DND-41 (cell line): ENCODE data around the gene SLC6A9.

ENCODE experiments used
- ATAC-seq: fragments of 200-7000 bp; cut with Tn5 transposase; 3 replicates; pipeline ENCODE4 v1.9.1; 2021; ENCODE audit warnings: low read depth; ENCODE audit not compliant: insufficient read depth
- DNase-seq: peaks from one replicate; pipeline ENCODE4 v3.0.0-alpha.2; 2020
- H2AFZ ChIP-seq: 2 replicates; pipeline ENCODE4 v1.6.0; 2012; ENCODE audit warnings: low read depth, low read length
- H3K27ac ChIP-seq: 2 replicates; pipeline ENCODE4 v1.5.1; 2012; ENCODE audit warnings: low read length, inconsistent platforms
- H3K27me3 ChIP-seq: fragments of 200-600 bp; sonication (generic); 2 replicates; pipeline ENCODE4 v1.6.0; 2012; ENCODE audit warnings: low read length, mild to moderate bottlenecking, inconsistent platforms; ENCODE audit not compliant: insufficient read depth, poor library complexity
- H3K36me3 ChIP-seq: 2 replicates; pipeline ENCODE4 v1.5.1; 2012; ENCODE audit warnings: low read length, inconsistent platforms; ENCODE audit not compliant: insufficient read depth
- H3K4me1 ChIP-seq: 2 replicates; pipeline ENCODE4 v1.5.1; 2012; ENCODE audit warnings: mild to moderate bottlenecking, low read length; ENCODE audit not compliant: insufficient read depth
- H3K4me2 ChIP-seq: 2 replicates; pipeline ENCODE4 v1.6.0; 2012; ENCODE audit warnings: mild to moderate bottlenecking, moderate library complexity, low read length, inconsistent platforms; ENCODE audit not compliant: insufficient read depth
- H3K4me3 ChIP-seq, 2 experiments: fragments of 200-600 bp in 1 of 2; shearing (Covaris generic) in 1 of 2; 2 replicates each; pipeline ENCODE4 v1.5.1; 2012 to 2016; ENCODE audit warnings: inconsistent platforms in 2 of 2, low read length in 2 of 2, mild to moderate bottlenecking in 2 of 2, low read depth in 1 of 2, moderate library complexity in 1 of 2
- H3K79me2 ChIP-seq: 2 replicates; pipeline ENCODE4 v1.6.0; 2012; ENCODE audit warnings: low read length, inconsistent platforms; ENCODE audit not compliant: insufficient read depth
- H3K9ac ChIP-seq: 2 replicates; pipeline ENCODE4 v1.6.0; 2012; ENCODE audit warnings: low read depth, mild to moderate bottlenecking, inconsistent platforms, low read length, moderate library complexity
- H3K9me3 ChIP-seq: 2 replicates; pipeline ENCODE4 v1.5.1; 2012; ENCODE audit warnings: low read length, moderate library complexity, mild to moderate bottlenecking, inconsistent platforms; ENCODE audit not compliant: insufficient read depth, severe bottlenecking
- H4K20me1 ChIP-seq: 2 replicates; pipeline ENCODE4 v1.6.0; 2012; ENCODE audit warnings: low read length; ENCODE audit not compliant: insufficient read depth
- EZH2 ChIP-seq: IDR thresholded peaks from 3 replicates; pipeline ENCODE4 v1.6.1; 2012; ENCODE audit warnings: borderline replicate concordance, low read depth, mild to moderate bottlenecking, moderate library complexity, low read length, inconsistent platforms; ENCODE audit not compliant: severe bottlenecking
- TF ChIP-seq, protein P1 (sequence below): IDR thresholded peaks from 2 replicates; pipeline ENCODE4 v1.5.1; 2012; ENCODE audit warnings: borderline replicate concordance, low read length, moderate library complexity, mild to moderate bottlenecking; ENCODE audit not compliant: poor library complexity, severe bottlenecking; ENCODE audit errors: extremely low read depth

Gene SLC6A9

DNA sequence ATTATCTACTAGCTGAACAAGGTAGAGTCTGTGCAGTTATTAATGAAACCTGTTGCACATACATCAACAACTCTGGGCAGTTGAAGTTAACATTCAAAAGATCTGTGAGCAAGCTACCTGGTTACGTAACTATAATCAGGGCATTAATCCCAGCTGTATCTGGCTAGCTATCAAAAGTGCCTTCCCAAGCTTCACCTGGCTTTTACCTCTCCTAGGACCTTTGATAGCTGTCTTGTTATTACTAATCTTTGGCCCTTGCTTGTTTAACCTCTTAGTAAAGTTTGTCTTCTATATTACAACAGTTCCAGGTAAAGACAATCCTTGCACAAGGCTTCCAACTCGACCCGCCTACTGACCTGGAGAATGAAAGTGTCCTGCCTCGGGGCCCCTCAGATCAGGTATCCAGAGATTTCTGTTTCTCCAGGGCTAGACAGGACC lies 29.6 kb upstream of the SLC6A9 start:
- Histone ChIP-seq H3K27ac (no peak overlapping the region), H3K9ac (no peak overlapping the region), H3K79me2 (no peaks in the 10 kb centered on the region), H3K4me3 (no peak overlapping the region), H2AFZ (no peak overlapping the region), H3K27me3 (peaks cover 13% of the 10 kb centered on the region), H3K4me1 (no peaks in the 10 kb centered on the region), H3K4me2 (no peak overlapping the region), H3K9me3 (no peaks in the 10 kb centered on the region), H4K20me1 (no peaks in the 10 kb centered on the region), H3K36me3 (no peaks in the 10 kb centered on the region)
- TF ChIP-seq, protein P1, sequence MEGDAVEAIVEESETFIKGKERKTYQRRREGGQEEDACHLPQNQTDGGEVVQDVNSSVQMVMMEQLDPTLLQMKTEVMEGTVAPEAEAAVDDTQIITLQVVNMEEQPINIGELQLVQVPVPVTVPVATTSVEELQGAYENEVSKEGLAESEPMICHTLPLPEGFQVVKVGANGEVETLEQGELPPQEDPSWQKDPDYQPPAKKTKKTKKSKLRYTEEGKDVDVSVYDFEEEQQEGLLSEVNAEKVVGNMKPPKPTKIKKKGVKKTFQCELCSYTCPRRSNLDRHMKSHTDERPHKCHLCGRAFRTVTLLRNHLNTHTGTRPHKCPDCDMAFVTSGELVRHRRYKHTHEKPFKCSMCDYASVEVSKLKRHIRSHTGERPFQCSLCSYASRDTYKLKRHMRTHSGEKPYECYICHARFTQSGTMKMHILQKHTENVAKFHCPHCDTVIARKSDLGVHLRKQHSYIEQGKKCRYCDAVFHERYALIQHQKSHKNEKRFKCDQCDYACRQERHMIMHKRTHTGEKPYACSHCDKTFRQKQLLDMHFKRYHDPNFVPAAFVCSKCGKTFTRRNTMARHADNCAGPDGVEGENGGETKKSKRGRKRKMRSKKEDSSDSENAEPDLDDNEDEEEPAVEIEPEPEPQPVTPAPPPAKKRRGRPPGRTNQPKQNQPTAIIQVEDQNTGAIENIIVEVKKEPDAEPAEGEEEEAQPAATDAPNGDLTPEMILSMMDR, result no peak
- no peak for TF ChIP-seq EZH2
- DNase-seq, result no peak
- no peak for ATAC-seq

DNA sequence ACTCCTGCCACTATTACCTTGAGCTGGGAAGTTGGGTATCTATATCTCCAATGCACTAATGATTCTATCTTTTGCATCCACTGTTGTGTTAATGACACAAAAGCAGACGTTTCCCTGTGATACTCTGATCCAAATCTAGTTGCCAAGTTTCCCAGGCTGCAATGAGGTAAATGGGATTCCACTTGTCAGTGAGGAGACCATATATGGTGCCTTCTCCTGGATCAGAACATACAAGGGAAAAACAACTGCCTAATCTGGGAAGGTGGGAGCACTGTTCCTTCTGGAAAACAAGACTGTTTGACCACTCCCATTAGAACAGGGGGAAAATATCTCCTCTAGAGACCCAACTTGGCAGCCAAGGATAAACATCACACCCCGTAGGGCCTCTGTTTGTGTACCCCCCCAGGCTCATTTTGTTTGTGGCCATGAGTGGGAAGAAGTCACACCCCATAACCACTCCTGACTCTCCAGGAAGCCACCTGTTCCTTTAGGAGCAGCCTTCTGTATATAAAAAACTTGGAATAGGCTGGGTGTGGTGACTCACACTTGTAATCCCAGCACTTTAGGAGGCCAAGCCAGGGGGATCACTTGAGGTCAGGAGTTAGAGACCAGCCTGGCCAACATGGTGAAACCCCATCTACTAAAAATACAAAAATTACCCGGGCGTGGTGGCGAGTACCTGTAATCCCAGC lies 28.5 kb upstream of the SLC6A9 start:
- no peak for TF ChIP-seq EZH2

DNA sequence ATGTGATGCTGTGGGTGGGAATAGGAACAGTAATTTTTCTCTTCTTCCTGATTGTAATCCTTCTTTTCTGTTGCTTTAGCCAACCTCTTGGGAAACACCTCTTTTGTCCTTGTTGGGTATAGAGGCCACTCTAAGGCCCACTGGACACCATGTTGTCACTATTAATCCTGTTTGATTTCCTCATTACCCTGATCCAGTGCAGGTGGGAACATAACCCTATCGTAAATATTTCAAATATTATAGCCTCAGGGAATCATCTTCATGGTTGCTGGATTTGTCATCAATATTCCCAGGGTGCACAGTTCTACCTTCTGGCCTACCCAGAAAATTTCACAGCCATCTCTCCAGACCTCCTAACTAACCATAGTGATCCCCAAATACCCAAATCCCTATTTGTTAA lies 27.9 kb upstream of the SLC6A9 start:
- ATAC-seq, result no peak
- Histone ChIP-seq H3K9ac (no peak overlapping the region), H3K4me1 (no peaks in the 10 kb centered on the region), H2AFZ (no peak overlapping the region), H3K9me3 (no peaks in the 10 kb centered on the region), H3K79me2 (no peaks in the 10 kb centered on the region), H3K27me3 (peaks cover 22% of the 10 kb centered on the region), H3K27ac (no peak overlapping the region), H4K20me1 (no peaks in the 10 kb centered on the region), H3K4me3 (no peak overlapping the region), H3K36me3 (no peaks in the 10 kb centered on the region), H3K4me2 (no peak overlapping the region)
- no peak for DNase-seq
- TF ChIP-seq, protein P1, result no peak
- no peak for TF ChIP-seq EZH2

More for the DNA sequence above, 28.5 kb upstream of the SLC6A9 start:
- Histone ChIP-seq H3K79me2 (no peaks in the 10 kb centered on the region), H3K27ac (no peak overlapping the region), H3K4me3 (no peak overlapping the region), H3K36me3 (no peaks in the 10 kb centered on the region), H3K9me3 (no peaks in the 10 kb centered on the region), H3K9ac (no peak overlapping the region), H4K20me1 (no peaks in the 10 kb centered on the region), H3K4me1 (no peaks in the 10 kb centered on the region), H3K4me2 (no peak overlapping the region), H2AFZ (no peak overlapping the region), H3K27me3 (peaks cover 22% of the 10 kb centered on the region)
- DNase-seq (no peak), ATAC-seq (no peak)

DNA sequence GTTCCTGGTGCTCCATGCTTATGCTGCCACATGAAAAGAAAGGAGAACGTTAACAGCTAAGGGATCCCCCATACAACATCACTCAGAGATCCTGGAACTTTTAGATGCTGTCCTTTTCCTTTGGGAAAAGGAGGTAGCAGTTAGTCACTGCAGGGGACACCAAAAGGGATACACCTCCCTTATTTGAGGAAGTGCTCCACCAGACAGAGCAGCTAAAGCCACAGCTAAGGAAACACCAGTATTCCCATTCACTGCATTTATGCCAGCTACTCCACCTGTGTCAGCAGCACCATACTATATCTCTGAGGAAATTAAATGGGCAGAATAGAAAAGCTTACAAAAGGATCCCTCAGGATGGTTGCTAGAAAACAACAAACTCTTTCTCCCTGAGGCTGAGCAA lies 26.0 kb upstream of the SLC6A9 start:
- no peak for TF ChIP-seq EZH2
- TF ChIP-seq, protein P1, result no peak
- Histone ChIP-seq H2AFZ (no peak overlapping the region), H3K9ac (no peak overlapping the region), H3K4me2 (no peak overlapping the region), H4K20me1 (no peaks in the 10 kb centered on the region), H3K27ac (no peak overlapping the region), H3K4me1 (no peaks in the 10 kb centered on the region), H3K79me2 (no peaks in the 10 kb centered on the region), H3K27me3 (peaks cover 25% of the 10 kb centered on the region), H3K9me3 (no peaks in the 10 kb centered on the region), H3K4me3 (no peak overlapping the region), H3K36me3 (no peaks in the 10 kb centered on the region)
- ATAC-seq, result no peak
- no peak for DNase-seq
